Measurements from ENCODE around the gene POMGNT1. TPM values are rescaled to one million over a fixed set of nuclear protein-coding genes. Genes with fewer than 3 reads are reported as not detected.
"Not testable (repeated sequence)": the region's sequence is repeated elsewhere in the genome, so short reads cannot be mapped to it uniquely, and the experiment has no call there.

POMGNT1 gene
- 55.7 and 73.4 TPM in 2 replicates for total RNA-seq (ENCODE audit: low replicate concordance)

- peak within 1 kb of the TSS; percentile 72 for H3K27ac Mint-ChIP-seq
- Histone ChIP-seq H3K27ac (no peak within 1 kb of the TSS), H2AFZ (replicated peaks) (peak within 1 kb of the TSS; percentile 98), H3K9ac (peak within 1 kb of the TSS; percentile 72), H3K27me3 (peaks cover 4% of the 10 kb centered on the region), H3K79me2 (ENCODE audit: low read depth) (peaks cover 11% of the 10 kb centered on the region), H3K4me2 (peak within 1 kb of the TSS; percentile 98), H3K4me3 (peak within 1 kb of the TSS; percentile 89), H3K36me3 (no peaks in the 10 kb centered on the region), H3K9me3 (ENCODE audit: low read depth) (no peaks in the 10 kb centered on the region), H3K4me1 (peaks cover 7% of the 10 kb centered on the region), H3F3A (ENCODE audit: low read depth) (peaks cover 26% of the 10 kb centered on the region), H4K20me1 (ENCODE audit: low read depth) (peaks cover 5% of the 10 kb centered on the region)
- TF ChIP-seq EZH2phosphoT487 (IDR thresholded peaks at IDR 0.05) = no peak
- peak; percentile 24 for TF ChIP-seq CTCF (IDR thresholded peaks at IDR 0.05)
- TF ChIP-seq EZH2 (IDR thresholded peaks at IDR 0.05) = no peak
- peak; percentile 89 for DNase-seq (ENCODE audit: low spot score)
- peak within 1 kb of the TSS; percentile 88 for H3K4me3 Mint-ChIP-seq
- peaks cover 4% of the 10 kb centered on the region for H3K36me3 Mint-ChIP-seq
- H3K27me3 Mint-ChIP-seq (ENCODE audit: insufficient read depth, low read depth) = peaks cover 3% of the 10 kb centered on the region
- H3K4me1 Mint-ChIP-seq = peaks cover 21% of the 10 kb centered on the region
- H3K9me3 Mint-ChIP-seq = no peaks in the 10 kb centered on the region
These were observed at the start of gene POMGNT1 for GRCh38 chr1:46197964-46198811. POMGNT1 (minus strand) TSS chr1:46198434; CDS start chr1:46197821, 613 bp downstream.

- peaks cover 11% of the 10 kb centered on the region for H3K4me1 ChIP-seq
- H3K27me3 ChIP-seq = no peaks in the 10 kb centered on the region
- H2AFZ ChIP-seq (replicated peaks) = peak within 1 kb of the TSS; percentile 92
- H3K36me3 ChIP-seq = no peaks in the 10 kb centered on the region
- peaks cover 28% of the 10 kb centered on the region for H3K79me2 ChIP-seq (ENCODE audit: low read depth)
- peak; percentile 99 for DNase-seq (ENCODE audit: low spot score)
- H3K9ac ChIP-seq = peak within 1 kb of the TSS; percentile 73
- no peak for TF ChIP-seq EZH2phosphoT487 (IDR thresholded peaks at IDR 0.05)
- no peak for TF ChIP-seq CTCF (IDR thresholded peaks at IDR 0.05)
- TF ChIP-seq EZH2 (IDR thresholded peaks at IDR 0.05) = no peak
- H3K4me2 ChIP-seq = peak within 1 kb of the TSS; percentile 100
- Mint-ChIP-seq H3K9me3 (peaks cover 5% of the 10 kb centered on the region), H3K27me3 (ENCODE audit: insufficient read depth, low read depth) (no peaks in the 10 kb centered on the region), H3K36me3 (peaks cover 17% of the 10 kb centered on the region), H3K4me3 (peak within 1 kb of the TSS; percentile 95), H3K4me1 (peaks cover 22% of the 10 kb centered on the region), H3K27ac (peak within 1 kb of the TSS; percentile 88)
- H3F3A ChIP-seq (ENCODE audit: low read depth) = peaks cover 37% of the 10 kb centered on the region
- H3K9me3 ChIP-seq (ENCODE audit: low read depth) = no peaks in the 10 kb centered on the region
- H3K4me3 ChIP-seq = peak within 1 kb of the TSS; percentile 98
- peak within 1 kb of the TSS; percentile 65 for H3K27ac ChIP-seq
- H4K20me1 ChIP-seq (ENCODE audit: low read depth) = peaks cover 15% of the 10 kb centered on the region
These were observed 49.3 kb upstream of the POMGNT1 start, which contains the start of gene RAD54L for GRCh38 chr1:46247436-46248121. RAD54L (plus strand) TSS chr1:46247763; CDS start chr1:46248406, 643 bp downstream.

GRCh38 chr1:46246548-46247435, 48.6 kb upstream of the POMGNT1 start:
- Histone ChIP-seq H3K9ac (no peak overlapping the region), H2AFZ (replicated peaks) (peak overlapping the region; percentile 89), H3K27me3 (no peaks in the 10 kb centered on the region), H3K27ac (no peak overlapping the region), H3K4me2 (peak overlapping the region; percentile 81), H3K36me3 (no peaks in the 10 kb centered on the region), H4K20me1 (ENCODE audit: low read depth) (peaks cover 15% of the 10 kb centered on the region), H3K9me3 (ENCODE audit: low read depth) (no peaks in the 10 kb centered on the region), H3K79me2 (ENCODE audit: low read depth) (peaks cover 28% of the 10 kb centered on the region), H3K4me3 (peak overlapping the region; percentile 56), H3K4me1 (peaks cover 11% of the 10 kb centered on the region), H3F3A (ENCODE audit: low read depth) (peaks cover 37% of the 10 kb centered on the region)
- peaks cover 22% of the 10 kb centered on the region for H3K4me1 Mint-ChIP-seq
- TF ChIP-seq EZH2 (IDR thresholded peaks at IDR 0.05) = no peak
- no peak for TF ChIP-seq EZH2phosphoT487 (IDR thresholded peaks at IDR 0.05)
- TF ChIP-seq CTCF (IDR thresholded peaks at IDR 0.05) = no peak
- H3K36me3 Mint-ChIP-seq = peaks cover 9% of the 10 kb centered on the region
- peaks cover 5% of the 10 kb centered on the region for H3K9me3 Mint-ChIP-seq
- DNase-seq (ENCODE audit: low spot score) = no peak
- no peaks in the 10 kb centered on the region for H3K27me3 Mint-ChIP-seq (ENCODE audit: insufficient read depth, low read depth)
- peak overlapping the region; percentile 95 for H3K4me3 Mint-ChIP-seq
- H3K27ac Mint-ChIP-seq = peak overlapping the region; percentile 88

GRCh38 chr1:46246136-46246535, 47.9 kb upstream of the POMGNT1 start:
- H3F3A ChIP-seq (ENCODE audit: low read depth) = peaks cover 37% of the 10 kb centered on the region
- not testable (repeated sequence) for DNase-seq (ENCODE audit: low spot score); H3K9me3 Mint-ChIP-seq; H3K27me3 ChIP-seq; H3K36me3 ChIP-seq; H2AFZ ChIP-seq (replicated peaks); H3K9ac ChIP-seq; H3K4me3 Mint-ChIP-seq; H3K9me3 ChIP-seq (ENCODE audit: low read depth); H3K36me3 Mint-ChIP-seq; H3K27me3 Mint-ChIP-seq (ENCODE audit: insufficient read depth, low read depth); H3K27ac ChIP-seq; H3K4me2 ChIP-seq; H3K27ac Mint-ChIP-seq
- H3K4me1 Mint-ChIP-seq = peaks cover 22% of the 10 kb centered on the region
- H3K4me1 ChIP-seq = peaks cover 11% of the 10 kb centered on the region
- H4K20me1 ChIP-seq (ENCODE audit: low read depth) = peaks cover 15% of the 10 kb centered on the region
- H3K4me3 ChIP-seq = peak overlapping the region; percentile 56
- H3K79me2 ChIP-seq (ENCODE audit: low read depth) = peaks cover 28% of the 10 kb centered on the region
